ENCODE data around the gene ANXA2. TPM values are rescaled to one million over a fixed set of nuclear protein-coding genes. Genes with fewer than 3 reads are reported as not detected.
A peak's percentile ranks its signal among the peaks of the same experiment; 100 is the strongest.

Gene ANXA2
- polyA plus RNA-seq, 1 donor = 362 TPM

GRCh38 chr15:60370869-60371136, 27.0 kb downstream of the ANXA2 start:
- no peak for DNase-seq (ENCODE audit: low read depth)

DNA sequence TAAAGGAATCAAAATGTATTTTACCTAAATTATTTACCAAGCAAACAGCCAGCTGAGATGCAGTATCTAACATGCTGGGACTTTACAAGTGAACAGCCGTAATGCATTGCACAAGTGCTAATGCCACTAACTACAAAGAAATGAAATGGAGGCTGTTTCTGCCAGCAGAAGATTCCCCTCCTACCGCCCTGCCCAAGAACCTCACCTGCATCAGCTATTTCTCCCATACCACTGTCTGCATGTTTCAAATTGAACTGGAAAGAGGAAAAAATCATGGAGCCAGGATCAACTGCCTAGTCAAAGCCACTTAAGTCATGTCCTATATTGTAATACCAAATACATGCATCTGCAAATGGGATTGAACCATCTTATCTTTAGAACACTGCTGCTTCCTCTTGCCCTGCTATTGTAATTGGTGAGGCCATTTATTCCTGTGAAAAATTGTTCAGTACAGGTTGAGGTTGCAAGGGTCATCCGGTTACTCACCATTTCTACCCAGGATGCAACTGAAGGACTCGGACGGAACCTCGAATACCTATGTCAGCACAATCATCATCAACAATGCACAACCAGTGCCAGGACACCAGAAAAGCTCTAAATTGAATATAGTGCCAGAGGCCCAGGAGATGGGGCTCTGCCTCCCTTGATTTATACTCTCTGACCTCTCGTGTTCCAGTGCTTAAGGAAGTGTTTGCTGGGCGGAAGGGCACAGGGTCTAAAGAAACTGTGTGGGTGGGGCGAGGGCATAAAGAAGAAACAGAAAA, 27.5 kb downstream of the ANXA2 start:
- no peak for DNase-seq (ENCODE audit: low read depth)

DNA sequence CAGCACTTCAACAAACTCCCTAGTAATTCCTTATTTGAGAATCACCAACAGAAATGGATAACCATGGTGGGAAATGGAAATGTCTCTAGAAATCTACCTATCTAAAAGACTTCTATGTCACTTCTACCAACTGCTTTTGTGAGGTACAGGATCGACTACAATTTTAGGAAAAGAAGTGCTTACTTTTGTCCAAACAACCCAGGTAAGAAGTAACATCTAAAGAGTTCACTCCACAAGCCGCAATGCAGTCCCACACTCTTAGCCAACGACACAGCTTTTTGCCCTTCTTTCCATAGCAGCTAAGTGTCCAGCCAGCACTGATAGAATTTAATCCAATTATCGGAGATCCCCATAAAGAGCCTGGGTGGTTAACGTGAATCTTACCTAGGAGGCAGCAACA, 28.1 kb downstream of the ANXA2 start:
- no peak for DNase-seq (ENCODE audit: low read depth)

DNA sequence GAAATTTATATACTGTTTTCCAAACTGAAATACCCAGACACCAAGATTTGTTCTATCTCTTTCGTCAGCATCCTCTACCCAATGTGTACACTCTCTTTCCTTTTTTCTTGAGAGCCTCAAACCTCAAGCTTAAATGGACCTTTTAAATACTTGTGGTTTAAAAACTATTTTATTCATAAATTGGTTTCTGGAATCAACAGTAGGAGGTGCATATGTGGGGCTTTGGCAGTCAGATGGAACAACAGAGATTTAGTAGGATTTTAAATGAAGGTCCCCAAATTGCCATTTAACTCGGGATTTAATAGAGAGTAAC, 33.2 kb downstream of the ANXA2 start:
- no peak for DNase-seq (ENCODE audit: low read depth)

GRCh38 chr15:60363903-60364611, 33.7 kb downstream of the ANXA2 start:
- DNase-seq (ENCODE audit: low read depth) = no peak

DNA sequence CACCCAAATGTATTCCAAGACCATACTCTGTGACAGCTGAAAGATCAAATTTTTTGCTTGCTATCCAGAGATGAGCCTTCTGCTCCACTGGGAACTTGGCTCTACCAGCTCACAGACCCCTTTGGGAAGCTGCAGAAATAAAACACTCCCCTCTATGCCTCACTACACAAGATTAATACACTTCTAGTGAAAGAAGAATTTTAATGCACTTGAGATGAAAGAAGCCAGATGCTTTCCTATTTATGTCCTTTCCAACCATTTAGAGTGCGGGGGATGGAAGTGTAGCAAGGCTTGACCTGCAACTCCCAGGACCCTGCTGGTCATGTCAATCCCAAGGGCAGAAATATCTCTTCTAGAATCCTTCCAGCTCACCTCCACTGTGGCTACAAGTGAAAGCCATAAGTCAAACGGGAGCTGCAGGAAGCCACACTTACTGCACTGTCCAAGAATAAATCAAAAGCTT, 34.7 kb downstream of the ANXA2 start:
- no peak for DNase-seq (ENCODE audit: low read depth)

DNA sequence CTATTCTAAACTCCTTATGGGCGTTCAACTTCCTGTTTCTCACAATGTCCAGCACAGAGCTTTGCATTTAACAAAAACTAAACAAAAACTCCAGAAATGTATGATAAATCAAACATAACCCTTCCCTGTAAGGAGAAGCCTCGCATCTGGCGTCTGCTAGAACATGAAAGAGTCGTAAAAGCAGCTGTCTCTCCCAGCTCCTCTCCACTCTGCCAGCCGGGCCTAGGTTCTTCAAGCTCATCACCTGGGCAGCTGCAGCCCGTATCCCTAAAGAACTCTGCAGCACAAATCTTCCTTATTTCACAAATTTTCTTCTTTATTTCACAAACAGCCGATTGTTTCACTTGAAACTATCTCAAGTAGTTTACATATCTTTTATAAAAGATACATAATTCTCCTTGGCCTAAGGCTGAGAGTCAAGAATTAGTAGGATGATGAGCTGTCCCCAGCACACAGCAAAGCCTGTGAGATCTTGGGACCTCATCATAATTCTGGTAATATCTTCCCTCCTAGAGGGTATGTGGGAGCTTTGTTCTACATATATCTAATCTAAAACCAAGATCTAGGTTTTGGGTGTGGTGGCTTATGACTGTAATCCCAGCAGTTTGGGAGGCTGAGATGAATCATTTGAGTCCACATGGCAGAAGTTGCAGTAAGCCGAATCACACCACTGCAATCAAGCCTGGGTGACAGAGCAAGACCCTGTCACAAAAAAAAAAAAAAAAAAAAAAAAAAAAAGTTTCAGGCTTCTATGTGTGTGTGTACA, 35.3 kb downstream of the ANXA2 start:
- DNase-seq (ENCODE audit: low read depth) = no peak

DNA sequence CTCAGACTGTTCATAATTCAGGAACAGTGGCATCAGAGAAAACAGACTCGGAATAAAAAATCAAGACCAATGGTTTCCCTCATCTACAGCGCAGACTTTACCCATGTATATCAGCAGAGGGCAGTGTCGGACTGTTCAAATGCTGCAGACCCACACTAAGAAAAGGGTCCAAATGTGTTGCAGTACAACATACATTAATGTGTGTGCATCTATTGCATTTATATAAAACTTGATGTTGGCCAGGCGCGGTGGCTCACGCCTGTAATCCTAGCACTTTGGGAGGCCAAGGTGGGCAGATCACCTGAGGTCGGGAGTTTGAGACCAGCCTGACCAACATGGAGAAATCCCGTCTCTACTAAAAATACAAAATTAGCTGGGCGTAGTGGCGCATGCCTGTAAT, 38.0 kb downstream of the ANXA2 start:
- peak; percentile 35 for DNase-seq (ENCODE audit: low read depth)

- DNase-seq (ENCODE audit: low read depth) = no peak
Observed at GRCh38 chr15:60358935-60359682, 38.7 kb downstream of the ANXA2 start.

- DNase-seq (ENCODE audit: low read depth) = no peak
Observed at GRCh38 chr15:60356832-60357231, 41.0 kb downstream of the ANXA2 start.

GRCh38 chr15:60355148-60355857, 42.5 kb downstream of the ANXA2 start:
- DNase-seq (ENCODE audit: low read depth) = no peak

- no peak for DNase-seq (ENCODE audit: low read depth)
Observed at GRCh38 chr15:60353245-60353920, 44.4 kb downstream of the ANXA2 start.

- DNase-seq (ENCODE audit: low read depth) = no peak
Observed at GRCh38 chr15:60352525-60352924, 45.3 kb downstream of the ANXA2 start.

DNA sequence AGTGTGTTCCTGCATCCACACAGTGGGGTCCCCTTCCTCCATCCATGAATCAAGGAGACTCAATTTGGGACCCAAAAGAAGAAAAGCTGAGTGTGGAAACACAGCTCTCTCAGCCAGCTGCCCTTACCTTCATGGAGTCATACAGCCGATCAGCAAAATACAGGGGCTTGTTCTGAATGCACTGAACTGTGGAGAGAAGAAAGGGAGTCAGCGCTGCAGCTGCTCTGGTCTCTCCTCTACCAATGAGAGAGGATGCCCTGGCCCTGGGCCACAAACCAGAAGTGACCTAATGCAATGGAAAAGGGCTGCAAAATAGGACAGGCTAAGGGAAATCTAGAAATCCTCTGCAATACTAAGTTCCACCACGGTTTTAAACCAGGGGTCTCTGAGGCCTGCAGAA, 46.7 kb downstream of the ANXA2 start:
- no peak for DNase-seq (ENCODE audit: low read depth)

DNA sequence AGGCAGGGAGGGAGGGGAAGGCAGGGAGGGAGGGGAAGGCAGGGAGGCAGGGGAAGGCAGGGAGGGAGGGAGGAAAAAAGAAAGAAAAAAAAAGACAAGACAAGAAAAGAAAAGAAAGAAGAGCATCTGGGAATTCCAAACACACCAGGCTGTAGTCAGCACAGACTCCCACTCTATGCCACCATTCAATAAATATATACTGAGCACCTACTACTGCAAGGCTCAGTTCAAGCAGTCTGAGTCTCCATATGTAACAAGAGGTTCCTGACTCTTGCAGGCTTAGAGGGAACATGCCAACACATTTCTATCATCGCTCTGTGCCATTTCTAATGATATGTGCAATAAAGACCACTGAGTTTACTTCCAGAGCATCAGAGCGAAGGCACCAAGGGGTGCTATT, 47.7 kb downstream of the ANXA2 start:
- no peak for DNase-seq (ENCODE audit: low read depth)

GRCh38 chr15:60349589-60349988, 48.2 kb downstream of the ANXA2 start:
- no peak for DNase-seq (ENCODE audit: low read depth)

DNA sequence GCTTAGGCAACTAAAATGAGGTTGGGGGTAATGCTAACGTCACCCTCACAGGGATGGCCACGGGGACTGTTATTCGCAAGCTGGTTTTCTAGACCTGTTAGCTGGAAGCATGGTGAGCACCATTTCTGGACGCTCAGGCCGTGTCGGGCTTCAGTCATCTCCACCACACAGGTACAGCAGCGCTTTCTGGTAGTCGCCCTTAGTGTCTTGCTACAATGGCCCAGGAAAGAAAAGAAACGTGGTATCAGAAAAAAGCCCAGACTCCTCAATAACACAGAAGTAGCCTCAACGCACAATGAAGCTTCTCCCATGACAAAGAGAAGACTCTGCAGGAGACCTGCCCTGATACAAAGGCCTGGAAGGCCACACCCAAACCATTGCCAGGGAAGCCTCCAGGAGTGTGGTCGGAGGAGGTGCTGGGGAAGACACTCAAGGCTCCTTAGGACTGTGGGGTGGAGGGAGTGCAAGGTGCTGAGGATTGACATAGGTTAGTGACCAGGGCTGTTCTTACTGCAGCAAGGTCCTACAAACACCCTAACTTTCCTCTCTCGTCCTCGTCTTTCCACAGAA, 50.2 kb downstream of the ANXA2 start:
- no peak for DNase-seq (ENCODE audit: low read depth)

GRCh38 chr15:60346653-60347052, 51.1 kb downstream of the ANXA2 start:
- DNase-seq (ENCODE audit: low read depth) = no peak

DNA sequence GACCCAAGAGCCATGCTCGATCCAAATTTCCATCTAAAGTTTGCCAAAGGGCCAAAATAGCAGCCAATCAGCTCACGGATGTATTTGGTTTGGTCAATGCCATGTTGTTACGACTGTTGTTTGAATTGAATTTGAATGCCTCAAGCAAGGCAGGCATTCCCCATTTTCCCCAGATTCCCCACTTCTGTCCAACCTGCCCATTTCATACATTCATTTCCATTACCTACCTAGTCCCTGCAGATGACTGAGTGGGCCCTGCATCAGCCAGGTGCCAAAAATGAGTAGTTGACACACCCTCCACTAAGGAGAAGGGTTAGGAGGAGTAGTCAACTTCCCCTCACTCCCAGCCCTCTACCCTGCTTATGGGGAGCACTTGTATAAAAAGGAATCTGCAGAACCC, 51.7 kb downstream of the ANXA2 start:
- DNase-seq (ENCODE audit: low read depth) = no peak

- DNase-seq (ENCODE audit: low read depth) = no peak
Observed at GRCh38 chr15:60345598-60345997, 52.2 kb downstream of the ANXA2 start.

DNA sequence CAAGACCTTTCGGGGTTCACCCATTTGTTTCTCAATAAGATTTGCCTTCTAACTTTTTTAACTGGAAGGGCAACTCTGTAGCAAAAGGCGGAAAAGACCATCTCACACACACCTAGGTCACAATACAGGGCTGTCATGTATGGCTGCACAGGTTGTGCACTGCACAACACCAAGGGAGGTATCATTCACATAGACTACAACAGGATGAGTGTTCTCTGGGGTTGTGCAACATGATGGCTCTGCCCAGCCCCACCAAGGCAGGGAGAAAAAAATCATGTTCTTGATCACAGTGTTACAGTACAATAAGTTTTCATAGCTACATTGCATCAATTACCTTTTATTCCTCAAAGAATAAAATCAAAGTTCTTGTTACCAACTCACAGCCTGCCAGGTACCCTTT, 52.8 kb downstream of the ANXA2 start:
- no peak for DNase-seq (ENCODE audit: low read depth)

Measured in forelimb muscle (tissue), 1 donor.